GM23338 (cell line): ENCODE data around the gene SLC3A2.

Experiments
- CREB1 ChIP-seq: fragments of 250-450 bp; sonication (Bioruptor Pico); IDR thresholded peaks from 2 replicates; pipeline ENCODE4 v1.5.0; 2020; ENCODE audit warnings: low read depth, mild to moderate bottlenecking, moderate library complexity
- EZH2 ChIP-seq: fragments of 200-600 bp; sonication (generic); IDR thresholded peaks from one replicate; pipeline ENCODE4 v1.8.0; 2017; ENCODE audit warnings: antibody characterized with exemption, mild to moderate bottlenecking, low read depth; ENCODE audit not compliant: unreplicated experiment
- EZH2phosphoT487 ChIP-seq: fragments of 200-600 bp; sonication (generic); IDR thresholded peaks from one replicate; pipeline ENCODE4 v1.8.1; 2018; ENCODE audit warnings: antibody characterized with exemption; ENCODE audit not compliant: unreplicated experiment
- JUNB ChIP-seq: IDR thresholded peaks from one replicate; pipeline ENCODE4 v1.6.1; 2016; ENCODE audit warnings: antibody characterized with exemption; ENCODE audit not compliant: unreplicated experiment
- POLR2AphosphoS5 ChIP-seq: IDR thresholded peaks from 2 replicates; pipeline ENCODE4 v1.6.1; 2016; ENCODE audit warnings: antibody characterized with exemption, low read depth
- STAT1 ChIP-seq: IDR thresholded peaks from one replicate; pipeline ENCODE4 v1.6.1; 2016; ENCODE audit warnings: antibody characterized with exemption; ENCODE audit not compliant: unreplicated experiment
- ZNF114 ChIP-seq: fragments of 250-450 bp; sonication (Bioruptor Pico); IDR thresholded peaks from 2 replicates; pipeline ENCODE4 v1.5.0; 2020; ENCODE audit warnings: mild to moderate bottlenecking, moderate library complexity
- TF ChIP-seq, protein P1 (sequence below), 2 experiments: fragments of 200-600 bp in 1 of 2; sonication (generic) in 1 of 2; conservative IDR thresholded peaks; 2 replicates each; pipeline versions ENCODE4 v1.5.1 to v1.6.1; 2016 to 2017; ENCODE audit warnings: antibody characterized with exemption in 2 of 2, low read depth in 2 of 2, mild to moderate bottlenecking in 2 of 2, moderate library complexity in 1 of 2
- TF ChIP-seq, protein P2 (sequence below): IDR thresholded peaks from one replicate; pipeline ENCODE4 v1.6.1; 2018; ENCODE audit warnings: antibody characterized with exemption; ENCODE audit not compliant: unreplicated experiment

DNA sequence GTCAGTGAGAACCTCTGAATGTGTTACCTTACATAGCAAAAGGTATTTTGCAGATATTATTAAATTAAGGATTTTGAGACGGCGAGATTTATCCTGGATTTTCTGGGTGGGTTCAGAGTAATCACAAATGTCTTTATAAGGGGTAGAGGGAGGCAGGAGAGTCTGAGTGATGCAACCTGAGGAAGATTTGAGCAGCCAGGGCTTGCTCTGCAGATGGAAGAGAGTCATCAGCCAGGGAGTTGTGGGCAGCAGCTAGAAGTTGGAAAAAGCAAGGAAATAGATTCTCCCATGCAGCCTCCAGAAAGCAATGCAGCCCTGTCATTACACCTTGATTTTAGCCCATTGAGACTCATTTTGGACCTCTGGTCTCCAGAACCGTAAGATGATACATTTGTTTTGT, 37.2 kb upstream of the SLC3A2 start:
- TF ChIP-seq, protein P1, sequence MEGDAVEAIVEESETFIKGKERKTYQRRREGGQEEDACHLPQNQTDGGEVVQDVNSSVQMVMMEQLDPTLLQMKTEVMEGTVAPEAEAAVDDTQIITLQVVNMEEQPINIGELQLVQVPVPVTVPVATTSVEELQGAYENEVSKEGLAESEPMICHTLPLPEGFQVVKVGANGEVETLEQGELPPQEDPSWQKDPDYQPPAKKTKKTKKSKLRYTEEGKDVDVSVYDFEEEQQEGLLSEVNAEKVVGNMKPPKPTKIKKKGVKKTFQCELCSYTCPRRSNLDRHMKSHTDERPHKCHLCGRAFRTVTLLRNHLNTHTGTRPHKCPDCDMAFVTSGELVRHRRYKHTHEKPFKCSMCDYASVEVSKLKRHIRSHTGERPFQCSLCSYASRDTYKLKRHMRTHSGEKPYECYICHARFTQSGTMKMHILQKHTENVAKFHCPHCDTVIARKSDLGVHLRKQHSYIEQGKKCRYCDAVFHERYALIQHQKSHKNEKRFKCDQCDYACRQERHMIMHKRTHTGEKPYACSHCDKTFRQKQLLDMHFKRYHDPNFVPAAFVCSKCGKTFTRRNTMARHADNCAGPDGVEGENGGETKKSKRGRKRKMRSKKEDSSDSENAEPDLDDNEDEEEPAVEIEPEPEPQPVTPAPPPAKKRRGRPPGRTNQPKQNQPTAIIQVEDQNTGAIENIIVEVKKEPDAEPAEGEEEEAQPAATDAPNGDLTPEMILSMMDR (conservative IDR thresholded peaks at IDR 0.05; ENCODE audit: low read depth in 2 of 2) = no peak
- TF ChIP-seq CREB1 (CRISPR knock-in tag) = no peak
- TF ChIP-seq EZH2 = no peak
- no peak for TF ChIP-seq JUNB
- TF ChIP-seq, protein P2, sequence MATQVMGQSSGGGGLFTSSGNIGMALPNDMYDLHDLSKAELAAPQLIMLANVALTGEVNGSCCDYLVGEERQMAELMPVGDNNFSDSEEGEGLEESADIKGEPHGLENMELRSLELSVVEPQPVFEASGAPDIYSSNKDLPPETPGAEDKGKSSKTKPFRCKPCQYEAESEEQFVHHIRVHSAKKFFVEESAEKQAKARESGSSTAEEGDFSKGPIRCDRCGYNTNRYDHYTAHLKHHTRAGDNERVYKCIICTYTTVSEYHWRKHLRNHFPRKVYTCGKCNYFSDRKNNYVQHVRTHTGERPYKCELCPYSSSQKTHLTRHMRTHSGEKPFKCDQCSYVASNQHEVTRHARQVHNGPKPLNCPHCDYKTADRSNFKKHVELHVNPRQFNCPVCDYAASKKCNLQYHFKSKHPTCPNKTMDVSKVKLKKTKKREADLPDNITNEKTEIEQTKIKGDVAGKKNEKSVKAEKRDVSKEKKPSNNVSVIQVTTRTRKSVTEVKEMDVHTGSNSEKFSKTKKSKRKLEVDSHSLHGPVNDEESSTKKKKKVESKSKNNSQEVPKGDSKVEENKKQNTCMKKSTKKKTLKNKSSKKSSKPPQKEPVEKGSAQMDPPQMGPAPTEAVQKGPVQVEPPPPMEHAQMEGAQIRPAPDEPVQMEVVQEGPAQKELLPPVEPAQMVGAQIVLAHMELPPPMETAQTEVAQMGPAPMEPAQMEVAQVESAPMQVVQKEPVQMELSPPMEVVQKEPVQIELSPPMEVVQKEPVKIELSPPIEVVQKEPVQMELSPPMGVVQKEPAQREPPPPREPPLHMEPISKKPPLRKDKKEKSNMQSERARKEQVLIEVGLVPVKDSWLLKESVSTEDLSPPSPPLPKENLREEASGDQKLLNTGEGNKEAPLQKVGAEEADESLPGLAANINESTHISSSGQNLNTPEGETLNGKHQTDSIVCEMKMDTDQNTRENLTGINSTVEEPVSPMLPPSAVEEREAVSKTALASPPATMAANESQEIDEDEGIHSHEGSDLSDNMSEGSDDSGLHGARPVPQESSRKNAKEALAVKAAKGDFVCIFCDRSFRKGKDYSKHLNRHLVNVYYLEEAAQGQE = no peak
- TF ChIP-seq ZNF114 (CRISPR knock-in tag) = no peak
- no peak for TF ChIP-seq POLR2AphosphoS5
- TF ChIP-seq STAT1 = no peak
- no peak for TF ChIP-seq EZH2phosphoT487
